ENCODE results near the gene ZNF134. TPM values are rescaled to one million over a fixed set of nuclear protein-coding genes. Genes with fewer than 3 reads are reported as not detected.
A peak's percentile ranks its signal among the peaks of the same experiment; 100 is the strongest.

ZNF134 gene
- total RNA-seq, 2 experiments from 2014 or later = 7.7 to 11.1 TPM

GRCh38 chr19:57615346-57615745 is 1.3 kb downstream of the ZNF134 start:
- Histone ChIP-seq H3K36me3 (ENCODE audit: insufficient read depth, low read length) (peaks cover 57% of the 10 kb centered on the region), H3K9me2 (ENCODE audit: insufficient read depth, low read length) (no peaks in the 10 kb centered on the region), H4K20me1 (ENCODE audit: insufficient read depth, low read length) (no peaks in the 10 kb centered on the region), H3K4me2 (ENCODE audit: low read length) (peak overlapping the region; percentile 77), H3K27ac (ENCODE audit: low read depth, low read length, poor library complexity, severe bottlenecking) (no peak overlapping the region), H3K79me2 (ENCODE audit: insufficient read depth, low read depth, low read length) (peaks cover 33% of the 10 kb centered on the region; the same call in 1 of the 2 replicates), H3K4me1 (ENCODE audit: insufficient read depth, low read length, poor library complexity, severe bottlenecking) (peaks cover 5% of the 10 kb centered on the region), H3K9me3 (ENCODE audit: low read length) (peaks cover 46% of the 10 kb centered on the region), H2AFZ (ENCODE audit: low read length) (no peak overlapping the region), H3K4me3 (ENCODE audit: low read depth, low read length, poor library complexity, severe bottlenecking) (peak overlapping the region; percentile 98)
- BruUV-seq (replicated peaks) = no TSS peak
- POLR2A ChIA-PET = no interaction called here
- TF ChIP-seq CTCF (conservative IDR thresholded peaks at IDR 0.05; ENCODE audit: low read length) (no peak), EZH2phosphoT487 (IDR thresholded peaks at IDR 0.05; ENCODE audit: borderline replicate concordance, low read depth, low read length) (no peak)
- DNase-seq (ENCODE audit: low spot score) = peak; percentile 24
- CTCF ChIA-PET (ENCODE audit: unreplicated experiment) = no interaction called here
- intact Hi-C loops (cut with micrococcal nuclease; ENCODE audit: unreplicated experiment) = no loop called here

GRCh38 chr19:57620673-57621348 is 6.8 kb downstream of the ZNF134 start:
- Histone ChIP-seq H3K9me2 (ENCODE audit: insufficient read depth, low read length) (no peaks in the 10 kb centered on the region), H4K20me1 (ENCODE audit: insufficient read depth, low read length) (no peaks in the 10 kb centered on the region), H3K4me1 (ENCODE audit: insufficient read depth, low read length, poor library complexity, severe bottlenecking) (no peaks in the 10 kb centered on the region), H3K36me3 (ENCODE audit: insufficient read depth, low read length) (peaks cover 93% of the 10 kb centered on the region), H3K79me2 (ENCODE audit: insufficient read depth, low read depth, low read length) (peaks cover 16% of the 10 kb centered on the region), H3K4me3 (ENCODE audit: low read depth, low read length, poor library complexity, severe bottlenecking) (no peak overlapping the region), H2AFZ (ENCODE audit: low read length) (no peak overlapping the region), H3K4me2 (ENCODE audit: low read length) (no peak overlapping the region), H3K9me3 (ENCODE audit: low read length) (peaks cover 49% of the 10 kb centered on the region), H3K27ac (ENCODE audit: low read depth, low read length, poor library complexity, severe bottlenecking) (no peak overlapping the region)
- DNase-seq (ENCODE audit: low spot score) = no peak
- ChIA-PET CTCF (ENCODE audit: unreplicated experiment) (no interaction called here), POLR2A (no interaction called here)
- BruUV-seq (replicated peaks) = TSS peak; percentile 28
- intact Hi-C loops (cut with micrococcal nuclease; ENCODE audit: unreplicated experiment) = no loop called here
- no peak for TF ChIP-seq CTCF (conservative IDR thresholded peaks at IDR 0.05; ENCODE audit: low read length)
- TF ChIP-seq EZH2phosphoT487 (IDR thresholded peaks at IDR 0.05; ENCODE audit: borderline replicate concordance, low read depth, low read length) = no peak

GRCh38 chr19:57623091-57623490 is 9.0 kb downstream of the ZNF134 start:
- CTCF ChIA-PET (ENCODE audit: unreplicated experiment) = no interaction called here
- H3K27ac ChIP-seq (ENCODE audit: low read depth, low read length, poor library complexity, severe bottlenecking) = no peak overlapping the region

More at GRCh38 chr19:57623091-57623490, 9.0 kb downstream of the ZNF134 start:
- DNase-seq (ENCODE audit: low spot score) = no peak
- Histone ChIP-seq H3K4me2 (ENCODE audit: low read length) (no peak overlapping the region), H3K9me3 (ENCODE audit: low read length) (peaks cover 33% of the 10 kb centered on the region), H3K9me2 (ENCODE audit: insufficient read depth, low read length) (no peaks in the 10 kb centered on the region), H3K36me3 (ENCODE audit: insufficient read depth, low read length) (peaks cover 70% of the 10 kb centered on the region), H2AFZ (ENCODE audit: low read length) (no peak overlapping the region), H3K4me1 (ENCODE audit: insufficient read depth, low read length, poor library complexity, severe bottlenecking) (no peaks in the 10 kb centered on the region), H4K20me1 (ENCODE audit: insufficient read depth, low read length) (no peaks in the 10 kb centered on the region), H3K79me2 (ENCODE audit: insufficient read depth, low read depth, low read length) (no peaks in the 10 kb centered on the region; the same call in 1 of the 2 replicates), H3K4me3 (ENCODE audit: low read depth, low read length, poor library complexity, severe bottlenecking) (no peak overlapping the region)
- POLR2A ChIA-PET = no interaction called here
- BruUV-seq (replicated peaks) = no TSS peak
- intact Hi-C loops (cut with micrococcal nuclease; ENCODE audit: unreplicated experiment) = no loop called here
- TF ChIP-seq CTCF (conservative IDR thresholded peaks at IDR 0.05; ENCODE audit: low read length) (no peak), EZH2phosphoT487 (IDR thresholded peaks at IDR 0.05; ENCODE audit: borderline replicate concordance, low read depth, low read length) (no peak)

Data from OCI-LY7 (cell line).